C4-2B (cell line): ENCODE measurements around the gene GALNT16.

Experiments used
- H3K27ac ChIP-seq: fragments of 450-650 bp; 2 replicates; pipeline ENCODE4 v1.5.1; 2017
- CTCF ChIP-seq: fragments of 450-650 bp; conservative IDR thresholded peaks from 2 replicates; pipeline ENCODE4 v1.5.1; 2017; ENCODE audit warnings: mild to moderate bottlenecking
- ZFX ChIP-seq: fragments of 450-650 bp; IDR thresholded peaks from 2 replicates; pipeline ENCODE4 v1.6.1; 2017

The GALNT16 gene

GRCh38 chr14:69298131-69299071 lies 38.4 kb downstream of the GALNT16 start:
- TF ChIP-seq CTCF, result no peak
- TF ChIP-seq ZFX, result no peak

GRCh38 chr14:69299286-69300035 lies 39.5 kb downstream of the GALNT16 start:
- H3K27ac ChIP-seq, result no peak overlapping the region
- TF ChIP-seq ZFX, result no peak
- TF ChIP-seq CTCF, result no peak

More at GRCh38 chr14:69298131-69299071, 38.4 kb downstream of the GALNT16 start:
- H3K27ac ChIP-seq, result no peak overlapping the region

GRCh38 chr14:69300601-69301221 lies 40.8 kb downstream of the GALNT16 start:
- no peak for TF ChIP-seq ZFX
- TF ChIP-seq CTCF, result no peak
- H3K27ac ChIP-seq, result no peak overlapping the region

GRCh38 chr14:69303086-69303485 lies 43.1 kb downstream of the GALNT16 start:
- TF ChIP-seq ZFX (no peak), CTCF (no peak)

GRCh38 chr14:69312608-69313007 lies 52.6 kb downstream of the GALNT16 start:
- TF ChIP-seq CTCF (no peak), ZFX (no peak)
- H3K27ac ChIP-seq, result no peak overlapping the region

More at GRCh38 chr14:69303086-69303485, 43.1 kb downstream of the GALNT16 start:
- H3K27ac ChIP-seq, result no peak overlapping the region

- TF ChIP-seq CTCF (no peak), ZFX (no peak)
- no peak overlapping the region for H3K27ac ChIP-seq
Measured at GRCh38 chr14:69313176-69313575, 53.2 kb downstream of the GALNT16 start.
